ENCODE data around the gene TNFRSF18. TPM values are rescaled to one million over a fixed set of nuclear protein-coding genes. Genes with fewer than 3 reads are reported as not detected.

The TNFRSF18 gene
- total and polyA plus RNA-seq, 2 donors (not counting 1 experiment from before 2014, with no cell fraction given), result 10.1 to 33.5 TPM

- Histone ChIP-seq H3K9ac (ENCODE audit: low read length) (no peak overlapping the region), H3K4me1 (ENCODE audit: control insufficient read depth in 2 of 2, insufficient read depth in 2 of 2, low read length in 2 of 2) (peaks cover 36 to 41% of the 10 kb centered on the region in 2 donors), H3K79me2 (ENCODE audit: control insufficient read depth, insufficient read depth, low read length) (peaks cover 3% of the 10 kb centered on the region), H3K36me3 (replicated peaks in 1 of 2; ENCODE audit: control extremely low read depth in 1 of 2, control insufficient read depth in 1 of 2, extremely low read depth in 1 of 2, insufficient read depth in 2 of 2, low read length in 1 of 2) (peaks cover 0 to 25% of the 10 kb centered on the region in 2 experiments), H3K4me2 (replicated peaks; ENCODE audit: low read depth, low read length, poor library complexity, severe bottlenecking) (peak overlapping the region; percentile 77), H3K27ac (ENCODE audit: low read length in 2 of 2) (peak overlapping the region in 1 of 2 donors; percentile 10), H3K27me3 (replicated peaks in 1 of 4; ENCODE audit: control extremely low read depth in 1 of 4, control insufficient read depth in 3 of 4, insufficient read depth in 4 of 4, low read length in 3 of 4) (peaks cover 0 to 15% (median 5%) of the 10 kb centered on the region in 4 experiments), H4K20me1 (ENCODE audit: control insufficient read depth, insufficient read depth, low read length, poor library complexity, severe bottlenecking) (peaks cover 32% of the 10 kb centered on the region), H3K4me3 (ENCODE audit: control extremely low read depth in 1 of 5, extremely low read depth in 1 of 5, insufficient read depth in 1 of 5, low read depth in 2 of 5, low read length in 4 of 5) (no peak overlapping the region), H2AFZ (ENCODE audit: insufficient read depth, low read depth, low read length, poor library complexity, severe bottlenecking) (no peak overlapping the region), H3K9me3 (ENCODE audit: control extremely low read depth in 1 of 3, control insufficient read depth in 2 of 3, insufficient read depth in 1 of 3, low read length in 2 of 3) (peaks cover 0 to 11% (median 0%) of the 10 kb centered on the region in 3 donors)
- POLR2A ChIA-PET, result interaction anchor here (0.6 kb wide), 1 partner anchor 89 kb away, joined by 3 read pairs; no protein-coding TSS in a partner anchor
- WGBS (ENCODE audit: insufficient coverage), result 88% methylated on average over 4 of the region's 11 CpGs
- Mint-ChIP-seq H3K4me1 (peaks cover 25% of the 10 kb centered on the region), H3K4me3 (no peak overlapping the region), H3K27me3 (no peaks in the 10 kb centered on the region), H3K9me3 (ENCODE audit: insufficient read depth) (no peaks in the 10 kb centered on the region), H3K27ac (peak overlapping the region; percentile 37)
- peak; percentile 26 for ATAC-seq (ENCODE audit: low read depth)
- intact Hi-C loops (cut with micrococcal nuclease), result no loop called here
- DNase-seq, result no peak
- no peak for TF ChIP-seq CTCF (IDR thresholded peaks at IDR 0.05)
- TF ChIP-seq EZH2 (IDR thresholded peaks at IDR 0.05; ENCODE audit: borderline replicate concordance, insufficient read depth, low read depth, low read length, poor library complexity, severe bottlenecking), result no peak
- CTCF ChIA-PET, result interaction anchor here (0.9 to 1.9 kb wide), 3 partner anchors 12 to 93 kb away, joined by 3 to 11 read pairs (median 3); no protein-coding TSS in a partner anchor
These were observed 8.8 kb upstream of the TNFRSF18 start for GRCh38 chr1:1215080-1215676.
